Adrenal gland (tissue), 5 donors: Measurements from ENCODE around the gene AQP1.

ENCODE experiments used
- POLR2A ChIP-seq, 2 donors: fragments of 450-650 bp; IDR thresholded peaks; one replicate each; pipeline ENCODE4 v1.6.1; 2017; ENCODE audit warnings: antibody characterized with exemption in 2 of 2, mild to moderate bottlenecking in 2 of 2, moderate library complexity in 1 of 2
- TF ChIP-seq, protein P1 (sequence below), 6 experiments: fragments of 450-650 bp in 4 of 6; fragments of 200-600 bp in 2 of 6; sonication (generic) in 1 of 6; IDR thresholded peaks; 1 replicate in 5 of 6; 2 replicates in 1 of 6; pipeline versions ENCODE4 v1.5.1 to v1.8.0; 2016 to 2021; ENCODE audit warnings: antibody characterized with exemption in 6 of 6, mild to moderate bottlenecking in 2 of 6, moderate library complexity in 1 of 6
- donor health status: DM: no; HTN: no; CAD: no.

- TF ChIP-seq, protein P1, sequence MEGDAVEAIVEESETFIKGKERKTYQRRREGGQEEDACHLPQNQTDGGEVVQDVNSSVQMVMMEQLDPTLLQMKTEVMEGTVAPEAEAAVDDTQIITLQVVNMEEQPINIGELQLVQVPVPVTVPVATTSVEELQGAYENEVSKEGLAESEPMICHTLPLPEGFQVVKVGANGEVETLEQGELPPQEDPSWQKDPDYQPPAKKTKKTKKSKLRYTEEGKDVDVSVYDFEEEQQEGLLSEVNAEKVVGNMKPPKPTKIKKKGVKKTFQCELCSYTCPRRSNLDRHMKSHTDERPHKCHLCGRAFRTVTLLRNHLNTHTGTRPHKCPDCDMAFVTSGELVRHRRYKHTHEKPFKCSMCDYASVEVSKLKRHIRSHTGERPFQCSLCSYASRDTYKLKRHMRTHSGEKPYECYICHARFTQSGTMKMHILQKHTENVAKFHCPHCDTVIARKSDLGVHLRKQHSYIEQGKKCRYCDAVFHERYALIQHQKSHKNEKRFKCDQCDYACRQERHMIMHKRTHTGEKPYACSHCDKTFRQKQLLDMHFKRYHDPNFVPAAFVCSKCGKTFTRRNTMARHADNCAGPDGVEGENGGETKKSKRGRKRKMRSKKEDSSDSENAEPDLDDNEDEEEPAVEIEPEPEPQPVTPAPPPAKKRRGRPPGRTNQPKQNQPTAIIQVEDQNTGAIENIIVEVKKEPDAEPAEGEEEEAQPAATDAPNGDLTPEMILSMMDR (IDR thresholded peaks at IDR 0.05), result no peak
- no peak for TF ChIP-seq POLR2A (IDR thresholded peaks at IDR 0.05)
Observed at GRCh38 chr7:30915751-30916150, 4.1 kb downstream of the AQP1 start.
